Hippocampal formation (tissue), 2 donors: ENCODE results near the gene FAM50A.

ENCODE experiments used
- DNase-seq, 2 donors: peaks; one replicate each; lab custom pipeline; 2025; lab: John Stamatoyannopoulos, UW

The FAM50A gene

DNA sequence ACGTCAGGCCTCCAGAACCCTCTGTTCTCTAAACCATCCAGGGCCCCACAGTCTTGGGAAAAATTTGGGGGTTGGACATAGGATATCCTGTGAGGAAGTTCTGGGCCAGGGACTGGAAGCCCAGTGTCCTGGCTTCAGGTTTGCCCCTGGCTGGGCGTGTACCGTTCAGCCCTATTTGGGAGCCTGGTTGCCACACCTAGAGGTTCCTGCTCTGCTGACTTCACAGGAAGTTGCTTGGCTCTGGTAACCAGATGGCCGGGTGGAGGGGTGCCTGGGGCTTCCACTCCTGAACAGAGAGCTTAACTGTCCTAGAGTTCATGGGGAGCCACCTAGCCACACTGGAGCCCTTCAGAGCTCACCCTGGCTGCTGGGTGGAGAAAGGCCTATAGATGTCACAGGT lies 31.5 kb upstream of the FAM50A start:
- no peak for DNase-seq

DNA sequence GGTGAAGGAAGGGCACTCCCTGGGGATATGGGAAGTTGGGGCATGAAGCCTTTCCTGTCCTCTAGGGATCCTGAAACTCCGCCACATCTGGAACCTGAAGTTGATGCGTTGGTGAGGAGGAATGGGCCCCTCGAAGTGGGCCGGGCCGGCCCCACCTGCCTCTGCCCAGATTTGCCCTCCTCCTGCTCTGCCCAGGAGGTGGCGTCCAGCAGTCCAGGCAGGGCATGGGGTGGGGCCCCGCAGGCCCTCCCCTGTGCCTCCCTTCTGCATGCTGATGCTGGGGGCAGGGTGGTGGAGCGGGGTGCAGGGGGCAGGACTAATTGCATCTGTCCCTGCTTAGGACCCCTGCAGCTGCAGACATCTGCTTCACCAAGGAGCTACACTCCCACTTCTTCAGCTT lies 30.8 kb upstream of the FAM50A start:
- DNase-seq, result no peak

DNA sequence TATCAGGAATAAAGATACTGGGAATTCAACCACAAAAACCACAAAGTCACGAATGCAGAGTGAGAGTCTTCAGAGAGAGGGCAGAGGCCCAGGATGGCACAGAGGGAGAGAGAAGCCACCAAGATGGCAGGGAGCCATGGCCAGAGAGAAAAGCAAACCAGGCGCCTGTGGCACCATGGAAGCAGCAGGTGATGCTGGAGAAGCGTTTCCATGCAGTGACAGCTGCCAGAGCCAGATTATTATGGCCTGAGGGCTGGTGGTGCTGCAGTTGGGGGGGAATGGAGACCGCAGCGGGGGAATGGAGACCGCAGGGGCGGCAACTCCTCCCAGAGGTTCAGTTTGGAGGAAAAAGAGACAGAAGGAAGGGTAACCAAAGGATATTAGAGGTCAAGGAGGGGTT lies 26.8 kb upstream of the FAM50A start:
- no peak for DNase-seq

DNA sequence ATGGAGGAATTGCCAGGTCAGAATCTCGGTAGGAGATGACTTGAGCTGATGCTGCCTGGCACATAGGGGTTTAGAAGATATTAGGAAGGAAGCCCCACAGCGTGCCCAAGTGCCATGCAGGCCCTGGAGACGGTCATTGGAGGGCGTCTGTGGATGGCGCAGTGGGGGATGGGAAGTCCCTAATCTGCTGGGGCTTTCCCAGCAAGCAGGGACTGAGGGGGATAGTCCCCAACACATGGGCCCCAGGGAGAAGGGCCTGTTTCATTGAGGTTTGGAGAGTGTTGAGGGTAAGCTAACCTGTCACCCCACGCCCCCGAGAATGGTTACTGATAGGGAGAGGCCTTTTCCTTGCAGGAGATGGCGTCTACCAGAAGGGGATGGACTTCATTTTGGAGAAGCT lies 24.8 kb upstream of the FAM50A start:
- no peak for DNase-seq

DNA sequence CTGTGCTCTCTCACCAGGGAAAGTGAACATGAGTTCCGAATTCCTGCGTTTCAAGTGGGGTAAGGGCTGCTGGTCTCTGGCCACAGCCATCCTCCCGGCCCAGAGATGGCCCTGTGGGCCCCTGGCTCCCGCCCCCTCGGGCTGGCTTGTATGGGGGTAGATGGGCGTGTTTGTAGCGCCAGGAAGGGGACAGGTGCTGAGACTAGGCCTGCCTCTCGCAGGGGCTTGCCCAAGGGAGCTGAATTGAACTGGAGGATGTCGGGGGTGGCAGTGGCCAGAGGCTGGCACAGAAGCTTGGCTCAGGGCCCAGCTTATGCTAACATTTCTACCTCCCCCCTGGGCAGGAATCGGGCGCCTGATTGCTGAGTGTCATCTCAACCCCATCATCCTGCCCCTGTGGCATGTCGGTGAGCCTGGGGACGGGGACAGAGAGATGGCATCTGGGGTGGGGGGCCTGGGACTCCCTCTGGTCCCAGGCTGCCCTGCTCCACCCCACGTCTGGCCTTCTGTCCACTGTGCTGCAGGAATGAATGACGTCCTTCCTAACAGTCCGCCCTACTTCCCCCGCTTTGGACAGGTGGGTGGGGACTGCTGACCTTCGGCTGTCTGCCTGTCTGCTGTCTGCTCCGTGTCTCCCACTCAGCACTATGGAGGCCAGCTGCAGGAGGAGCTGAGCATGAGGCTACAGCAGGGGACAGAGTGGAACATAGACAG lies 24.1 kb upstream of the FAM50A start:
- DNase-seq, result no peak

DNA sequence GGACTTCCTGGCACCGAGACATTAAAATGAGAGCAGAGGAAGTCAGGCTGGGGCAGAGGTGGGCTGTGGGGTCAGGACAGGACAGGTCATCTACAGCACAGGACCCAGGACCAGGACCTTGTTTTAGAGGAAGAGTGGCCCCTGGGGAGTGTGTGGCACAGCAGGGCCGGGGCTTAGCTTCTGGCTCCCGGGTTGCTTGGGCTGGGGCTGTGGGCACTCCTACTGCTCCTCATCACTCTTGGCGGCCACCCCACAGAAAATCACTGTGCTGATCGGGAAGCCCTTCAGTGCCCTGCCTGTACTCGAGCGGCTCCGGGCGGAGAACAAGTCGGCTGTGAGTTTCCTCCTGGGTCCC lies 23.6 kb upstream of the FAM50A start:
- DNase-seq, result no peak

DNA sequence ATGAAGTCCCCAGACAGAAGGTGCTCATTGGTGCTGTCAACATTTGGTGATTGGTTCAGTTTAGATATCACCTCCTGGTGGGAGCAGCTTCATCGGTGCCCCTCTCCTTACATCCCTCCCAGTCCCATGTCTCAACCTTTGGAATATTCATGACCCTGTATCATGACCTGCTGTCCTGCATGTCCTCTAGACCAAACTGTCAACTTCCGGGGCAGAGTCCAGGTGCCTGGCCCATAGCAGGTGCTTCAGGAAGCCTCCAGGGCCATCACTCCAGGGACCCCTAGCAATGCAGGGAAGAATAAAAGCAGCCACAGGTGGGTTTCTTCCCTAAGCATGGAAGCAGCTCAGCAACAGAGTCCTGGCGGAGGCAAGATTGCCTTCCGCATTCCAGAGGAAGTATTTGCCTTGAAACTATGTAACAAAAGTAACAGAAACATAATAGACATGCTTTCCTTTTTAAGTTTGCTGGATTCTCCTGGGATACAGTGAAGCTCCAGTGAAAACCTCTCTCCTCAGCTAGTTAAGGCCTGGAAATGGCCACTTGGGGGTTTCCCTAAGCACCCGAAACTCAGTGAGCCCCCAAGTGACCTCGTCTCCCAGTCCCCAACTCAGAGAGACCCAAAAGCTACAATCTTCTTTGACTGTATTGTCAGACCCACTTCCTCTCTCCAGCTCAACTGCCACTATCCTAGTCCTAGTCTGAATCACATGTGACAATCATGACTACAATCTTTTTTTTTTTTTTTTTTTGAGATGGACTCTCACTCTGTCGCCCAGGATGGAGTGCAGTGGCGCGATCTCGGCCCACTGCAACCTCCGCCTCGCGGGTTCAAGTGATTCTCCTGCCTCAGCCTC lies 16.8 kb upstream of the FAM50A start:
- no peak for DNase-seq

DNA sequence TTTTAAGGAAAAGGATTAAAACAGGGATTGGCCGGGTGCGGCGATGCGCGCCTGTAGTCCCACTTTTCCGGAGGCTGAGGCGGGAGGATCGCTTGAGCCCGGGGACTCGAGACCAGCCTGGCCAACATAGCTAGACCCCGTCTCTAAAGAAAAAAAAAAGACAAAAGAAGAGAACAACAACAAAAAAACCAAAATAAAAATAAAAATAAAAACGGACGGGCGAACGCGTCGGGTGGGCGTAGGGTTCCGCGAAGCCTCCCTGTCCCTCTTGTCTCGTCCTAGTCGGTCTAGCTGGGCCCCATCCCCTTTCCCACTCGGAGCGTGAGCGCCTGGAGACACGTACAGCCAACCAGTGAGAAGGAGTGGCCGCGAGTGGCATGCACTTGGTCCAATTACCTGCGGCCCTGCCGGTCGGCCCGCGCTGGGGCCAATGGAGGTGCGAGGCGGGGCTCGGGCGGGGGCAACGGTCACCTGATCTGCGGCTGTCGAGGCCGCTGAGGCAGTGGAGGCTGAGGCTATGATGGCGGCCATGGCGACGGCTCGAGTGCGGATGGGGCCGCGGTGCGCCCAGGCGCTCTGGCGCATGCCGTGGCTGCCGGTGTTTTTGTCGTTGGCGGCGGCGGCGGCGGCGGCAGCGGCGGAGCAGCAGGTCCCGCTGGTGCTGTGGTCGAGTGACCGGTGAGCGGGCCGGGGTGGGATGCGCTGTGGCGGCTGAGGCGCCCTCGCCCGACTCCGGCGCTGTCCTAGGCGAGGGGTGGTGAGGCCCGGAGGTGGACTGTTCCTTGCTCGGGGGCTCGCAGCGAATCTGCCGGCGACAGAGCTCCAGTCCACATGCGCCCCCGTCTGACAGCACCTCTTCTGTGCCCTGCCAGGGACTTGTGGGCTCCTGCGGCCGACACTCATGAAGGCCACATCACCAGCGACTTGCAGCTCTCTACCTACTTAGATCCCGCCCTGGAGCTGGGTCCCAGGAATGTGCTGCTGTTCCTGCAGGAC lies 15.5 kb upstream of the FAM50A start, which contains the start of gene ATP6AP1:
Gene ATP6AP1 (plus strand): TSS at position 502 of the 996 bp plus-strand sequence. CDS start 16 bp downstream, at position 518.
- DNase-seq, result peak; percentile 80 to 88

DNA sequence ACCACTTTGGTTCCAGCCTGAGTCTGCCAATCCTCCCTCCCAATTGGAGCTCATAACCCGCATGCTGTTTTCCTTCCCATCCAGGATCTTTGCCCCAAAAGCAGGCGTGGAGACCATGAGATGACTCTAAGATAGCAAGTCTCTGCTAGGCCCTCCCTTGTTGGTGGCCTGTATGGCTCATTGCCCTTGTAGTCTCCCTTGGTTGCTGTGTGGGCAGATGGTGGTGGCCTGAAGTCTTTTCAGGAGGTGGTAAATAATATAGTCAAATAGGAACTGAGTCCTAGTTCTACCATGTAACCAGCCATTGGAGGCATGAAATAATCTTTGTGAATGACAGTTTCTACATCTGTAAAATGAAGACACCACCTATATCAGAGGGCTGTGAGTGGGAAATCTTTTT lies 14.2 kb upstream of the FAM50A start:
- DNase-seq, result no peak

DNA sequence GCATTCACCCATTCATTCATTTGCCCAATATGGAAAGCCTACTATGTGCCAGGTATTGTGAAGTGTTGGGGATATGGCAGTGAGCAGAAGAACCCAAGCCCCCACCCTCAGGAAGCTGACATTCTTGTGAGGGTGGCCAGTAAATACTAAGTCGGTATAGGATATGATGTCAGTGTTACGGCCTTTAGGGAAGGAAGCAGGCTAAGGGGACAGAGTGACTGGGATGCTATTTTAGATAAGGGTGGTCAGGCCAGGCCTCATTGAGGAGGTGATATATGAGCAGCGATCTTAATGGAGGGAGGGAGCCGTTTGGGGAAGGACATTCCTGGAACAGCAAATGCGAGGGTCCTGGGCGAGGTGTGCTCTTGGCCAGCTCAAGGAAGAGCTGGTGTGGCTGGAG lies 13.5 kb upstream of the FAM50A start:
- DNase-seq, result no peak

DNA sequence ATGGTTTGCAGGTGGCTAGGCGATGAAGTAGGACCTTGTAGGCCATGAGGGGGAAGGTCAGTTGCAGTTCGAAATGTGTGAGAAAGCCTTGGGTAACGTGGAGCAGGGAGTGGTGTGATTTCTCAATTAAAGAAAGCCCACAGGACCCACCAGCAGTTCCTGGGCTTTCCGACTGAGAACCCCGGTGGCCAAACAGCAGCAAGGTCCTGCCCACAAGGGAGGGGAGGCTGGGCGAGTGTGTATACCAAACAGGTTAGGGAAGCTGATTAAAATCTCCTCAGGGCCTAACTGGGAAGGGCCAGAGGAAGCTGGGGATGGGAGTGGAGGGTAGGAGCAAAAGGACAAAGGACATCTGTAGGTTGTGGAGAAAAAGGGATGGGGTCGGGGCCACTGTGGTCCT lies 13.0 kb upstream of the FAM50A start:
- DNase-seq, result no peak

DNA sequence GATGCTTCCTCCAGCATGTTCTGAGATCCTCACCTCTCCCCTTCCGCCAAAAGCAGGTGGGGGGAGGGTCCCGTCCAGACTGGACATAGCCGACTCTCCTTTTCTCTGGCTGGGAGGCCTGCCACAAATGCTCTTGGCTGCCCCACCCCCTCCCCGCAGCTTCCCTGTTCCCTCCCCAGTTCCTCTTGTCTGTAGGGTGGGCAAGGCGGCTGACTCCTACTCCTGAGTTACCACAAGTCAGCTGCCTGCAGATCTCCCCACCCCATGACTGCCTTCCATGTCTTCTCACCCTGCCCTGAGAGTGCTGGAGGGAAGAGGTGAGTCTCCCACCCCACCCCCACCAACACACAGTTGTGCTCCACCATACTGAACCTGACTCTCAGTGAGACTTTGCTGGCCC lies 12.6 kb upstream of the FAM50A start:
- no peak for DNase-seq

DNA sequence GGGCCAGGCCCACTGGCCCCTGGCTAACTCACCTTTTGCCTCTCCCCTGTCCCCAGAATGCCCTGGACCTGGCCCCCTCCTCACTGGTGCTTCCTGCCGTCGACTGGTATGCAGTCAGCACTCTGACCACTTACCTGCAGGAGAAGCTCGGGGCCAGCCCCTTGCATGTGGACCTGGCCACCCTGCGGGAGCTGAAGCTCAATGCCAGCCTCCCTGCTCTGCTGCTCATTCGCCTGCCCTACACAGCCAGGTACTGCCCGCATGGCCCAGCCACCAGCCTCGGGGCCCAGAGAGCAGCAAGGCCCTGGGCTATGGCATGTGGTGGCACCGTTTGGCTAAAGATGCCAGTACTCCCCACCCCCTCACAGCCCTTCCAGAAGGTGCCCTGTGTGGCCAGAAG lies 11.7 kb upstream of the FAM50A start:
- DNase-seq, result no peak

DNA sequence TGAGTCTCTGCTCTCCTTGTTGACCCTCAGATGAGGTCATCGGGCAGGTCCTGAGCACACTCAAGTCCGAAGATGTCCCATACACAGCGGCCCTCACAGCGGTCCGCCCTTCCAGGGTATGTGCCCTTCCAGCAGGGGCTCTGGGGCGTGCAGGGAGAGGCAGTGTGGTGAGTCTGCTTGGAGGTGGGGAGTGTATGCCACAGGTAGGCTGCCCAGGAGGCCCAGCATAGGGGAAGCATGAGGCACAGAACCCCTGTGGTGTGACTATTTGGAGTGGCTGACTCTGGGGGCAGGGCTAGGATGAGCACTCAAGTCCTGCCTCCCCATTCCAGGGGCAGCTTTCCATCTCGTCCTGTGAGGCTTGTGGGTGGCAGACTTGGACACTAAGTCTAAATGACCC lies 10.3 kb upstream of the FAM50A start:
- DNase-seq, result no peak

DNA sequence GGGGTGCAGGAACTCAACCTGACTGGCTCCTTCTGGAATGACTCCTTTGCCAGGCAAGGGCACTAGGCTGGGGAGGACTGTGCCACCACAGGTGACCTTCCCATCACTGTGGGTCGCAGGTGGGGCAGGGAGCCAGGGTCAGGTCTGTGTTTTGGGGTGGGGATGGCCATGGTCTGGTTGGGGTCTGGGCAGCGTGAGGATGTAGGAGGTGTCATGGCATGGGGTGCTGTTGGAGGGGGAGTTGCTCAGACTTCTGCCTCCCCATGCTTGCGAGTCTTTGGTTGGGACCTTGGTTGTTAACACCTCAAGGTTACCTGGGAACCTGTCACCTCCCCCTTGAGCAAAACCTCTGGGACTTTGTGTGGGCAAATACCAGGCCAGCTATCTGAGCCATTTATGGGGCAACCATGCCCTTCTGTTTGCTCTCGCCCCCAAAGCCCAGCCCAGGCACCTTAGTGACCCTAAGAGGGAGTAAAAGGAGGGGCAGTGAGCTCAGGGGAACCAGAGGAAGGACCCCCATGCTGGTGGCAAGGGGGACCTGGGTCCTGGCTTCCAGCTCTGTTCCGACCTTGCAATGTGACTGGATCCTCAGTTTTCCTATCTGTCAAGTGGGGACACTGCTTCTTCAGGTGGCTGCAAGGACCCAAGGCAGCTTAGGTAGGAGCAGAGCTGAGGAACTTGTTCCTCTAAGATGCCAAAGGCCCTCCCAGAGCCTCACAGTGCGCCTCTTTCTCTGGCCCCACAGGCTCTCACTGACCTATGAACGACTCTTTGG lies 9.4 kb upstream of the FAM50A start:
- DNase-seq, result no peak

DNA sequence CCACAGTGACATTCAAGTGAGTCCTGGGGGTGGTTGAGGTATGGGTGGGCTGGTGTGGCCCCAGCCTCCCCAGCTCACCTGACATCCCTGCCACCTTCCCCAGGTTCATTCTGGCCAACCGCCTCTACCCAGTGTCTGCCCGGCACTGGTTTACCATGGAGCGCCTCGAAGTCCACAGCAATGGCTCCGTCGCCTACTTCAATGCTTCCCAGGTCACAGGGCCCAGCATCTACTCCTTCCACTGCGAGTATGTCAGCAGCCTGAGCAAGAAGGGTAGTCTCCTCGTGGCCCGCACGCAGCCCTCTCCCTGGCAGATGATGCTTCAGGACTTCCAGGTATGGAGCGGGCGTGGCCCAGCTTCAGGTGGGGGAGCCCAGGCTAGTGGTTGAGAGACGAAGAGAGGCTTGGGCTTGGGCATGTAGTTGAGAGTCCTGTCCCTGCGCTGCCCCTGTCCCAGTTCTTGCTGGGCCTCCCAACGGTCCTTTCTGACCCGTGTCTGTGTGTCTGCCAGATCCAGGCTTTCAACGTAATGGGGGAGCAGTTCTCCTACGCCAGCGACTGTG lies 8.7 kb upstream of the FAM50A start:
- no peak for DNase-seq

DNA sequence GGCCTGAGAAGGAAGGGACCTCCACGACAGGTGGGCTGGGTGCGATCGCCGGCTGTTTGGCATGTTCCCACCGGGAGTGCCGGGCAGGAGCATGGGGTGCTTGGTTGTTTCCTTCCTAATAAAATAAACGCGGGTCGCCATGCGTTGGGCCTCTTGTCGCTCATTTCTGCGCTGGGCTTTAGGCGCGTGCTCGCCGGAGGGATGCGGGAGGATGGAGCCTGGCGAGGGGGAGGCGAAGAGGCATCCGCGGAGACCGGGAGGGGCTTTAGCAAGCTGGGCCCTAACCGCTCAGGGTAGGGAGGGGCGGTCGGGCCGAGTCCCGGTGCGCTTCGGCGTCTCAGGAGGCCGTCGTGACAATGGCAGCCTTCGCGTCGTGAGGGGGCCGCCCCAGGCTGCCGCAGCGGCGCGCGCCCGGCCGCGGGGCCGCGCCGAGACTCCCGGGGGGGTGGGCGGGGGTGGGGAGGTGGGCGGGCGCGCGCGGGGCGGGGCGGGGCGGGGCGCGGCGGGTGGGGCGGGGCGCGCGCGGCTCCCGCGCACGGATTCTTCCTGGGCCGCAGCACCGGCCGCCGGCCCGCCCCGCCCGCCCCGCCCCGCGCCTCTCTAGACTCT lies 7.5 kb upstream of the FAM50A start:
- DNase-seq, result no peak

DNA sequence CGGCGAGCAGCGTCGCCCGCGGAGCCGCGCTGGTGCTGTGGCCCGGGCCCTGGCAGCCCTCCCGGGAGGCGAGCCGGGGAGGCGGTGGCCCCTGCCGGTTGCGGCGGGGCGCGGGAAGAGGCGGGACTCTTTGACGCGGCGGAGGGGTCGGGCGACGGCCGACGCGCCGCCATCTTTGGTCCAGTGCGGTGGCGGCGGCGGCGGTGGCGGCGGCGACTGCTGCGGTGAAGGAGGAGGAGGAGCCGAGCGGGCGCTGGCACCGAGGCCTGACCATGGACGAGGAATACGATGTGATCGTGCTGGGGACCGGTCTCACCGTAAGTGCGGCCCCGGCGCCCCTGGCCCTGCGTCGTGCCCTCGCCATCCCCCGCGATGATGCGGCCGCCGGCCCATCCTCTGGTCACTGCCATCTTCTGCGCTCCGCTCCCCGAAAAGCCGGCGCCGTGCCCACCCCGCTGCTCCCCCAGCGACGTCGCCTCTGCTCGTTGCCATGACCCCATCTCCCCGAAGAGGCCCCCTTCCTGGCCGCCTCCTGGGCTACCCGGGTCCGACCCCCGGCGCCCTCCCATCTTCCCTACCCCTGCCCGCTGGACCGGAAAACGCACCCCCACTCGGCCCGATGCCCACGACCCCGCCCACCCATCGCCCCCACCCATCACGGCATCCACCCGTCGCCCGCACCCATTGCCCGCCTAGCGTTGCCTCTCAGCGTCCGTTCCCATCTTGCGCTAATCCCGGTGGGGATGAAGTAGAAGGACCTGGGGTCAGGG lies 6.8 kb upstream of the FAM50A start, which contains the start of gene GDI1:
Gene GDI1 (plus strand): TSS at position 172 of the 770 bp plus-strand sequence. CDS start 101 bp downstream, at position 273.
- DNase-seq, result no peak

DNA sequence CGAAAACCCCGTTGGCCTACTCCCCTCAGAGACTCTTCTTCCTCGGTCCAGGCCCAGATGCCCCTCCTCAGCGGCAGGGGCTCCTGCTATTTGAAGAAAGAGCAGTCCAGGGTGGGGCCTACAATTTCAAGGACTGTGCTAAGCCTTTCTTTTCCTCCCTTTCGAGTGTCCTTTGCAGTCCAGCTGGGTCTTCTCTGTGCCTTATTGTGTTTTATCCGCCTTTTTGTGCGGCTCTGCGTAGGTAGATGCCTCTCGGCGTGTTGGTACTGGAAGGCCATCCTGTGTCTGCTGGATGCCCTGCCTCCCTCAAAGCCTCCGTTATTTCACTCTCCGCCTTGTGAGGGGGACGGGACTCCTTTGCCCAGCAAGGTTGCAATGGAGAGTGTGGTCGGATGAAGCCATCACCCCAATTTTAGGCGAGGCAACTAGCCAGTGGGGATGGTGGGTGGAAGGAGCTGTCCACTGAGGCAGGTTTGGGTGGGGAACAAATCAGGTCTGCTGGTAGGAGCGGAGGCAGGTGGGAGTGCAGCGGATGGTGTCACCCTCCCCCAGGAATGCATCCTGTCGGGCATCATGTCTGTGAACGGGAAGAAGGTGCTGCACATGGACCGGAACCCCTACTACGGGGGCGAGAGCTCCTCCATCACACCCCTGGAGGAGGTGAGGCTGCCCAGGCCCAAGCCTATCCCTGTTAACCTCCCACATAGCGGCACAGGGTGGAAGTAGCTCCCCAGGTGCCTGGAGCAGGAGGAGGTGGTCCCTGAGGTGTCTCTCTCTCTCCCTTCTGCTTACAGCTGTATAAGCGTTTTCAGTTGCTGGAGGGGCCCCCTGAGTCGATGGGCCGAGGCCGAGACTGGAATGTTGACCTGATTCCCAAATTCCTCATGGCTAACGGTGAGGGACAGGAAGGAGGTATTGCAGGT lies 5.7 kb upstream of the FAM50A start:
- DNase-seq, result no peak
